GM12878 (cell line): Measurements from ENCODE around the gene RFT1. TPM values are rescaled to one million over a fixed set of nuclear protein-coding genes. Genes with fewer than 3 reads are reported as not detected.
A peak's percentile ranks its signal among the peaks of the same experiment; 100 is the strongest.

ENCODE experiments used
- ASH2L ChIP-seq: fragments of 300-600, 200-600 bp; sonication (generic); IDR thresholded peaks from 2 replicates; pipeline ENCODE4 v1.6.1; 2017; ENCODE audit warnings: low read depth, mild to moderate bottlenecking, borderline replicate concordance
- BCL11A ChIP-seq: IDR thresholded peaks from 2 replicates; pipeline ENCODE4 v1.6.1; 2011; ENCODE audit warnings: low read depth, low read length
- CREB1 ChIP-seq: IDR thresholded peaks from 2 replicates; pipeline ENCODE4 v1.6.1; 2012; ENCODE audit warnings: low read depth, mild to moderate bottlenecking, inconsistent platforms
- DPF2 ChIP-seq: fragments of 450-650 bp; IDR thresholded peaks from 2 replicates; pipeline ENCODE4 v1.6.1; 2017; ENCODE audit warnings: mild to moderate bottlenecking
- EP300 ChIP-seq, 2 experiments: fragments of 150-350 bp in 1 of 2; IDR thresholded peaks; 2 replicates each; pipeline ENCODE4 v1.6.1; 2011 to 2012; ENCODE audit warnings: low read depth in 2 of 2, low read length in 2 of 2, borderline replicate concordance in 1 of 2, improper control_type of control experiment in 1 of 2, inconsistent platforms in 1 of 2; ENCODE audit not compliant: control insufficient read depth in 1 of 2
- EZH2 ChIP-seq: IDR thresholded peaks from 2 replicates; pipeline ENCODE4 v1.6.1; 2012; ENCODE audit warnings: low read depth, mild to moderate bottlenecking, control low read depth, inconsistent platforms, low read length, borderline replicate concordance; ENCODE audit not compliant: control insufficient read depth
- FOS ChIP-seq: IDR thresholded peaks from 3 replicates; pipeline ENCODE4 v1.6.1; 2011; ENCODE audit warnings: borderline replicate concordance; ENCODE audit not compliant: insufficient read length; ENCODE audit errors: extremely low read depth
- GABPA ChIP-seq: IDR thresholded peaks from 2 replicates; pipeline ENCODE4 v1.6.1; 2014; ENCODE audit warnings: antibody characterized with exemption, low read depth, mild to moderate bottlenecking, inconsistent platforms
- HCFC1 ChIP-seq: fragments of 150-350 bp; IDR thresholded peaks from 2 replicates; pipeline ENCODE4 v1.6.1; 2014; ENCODE audit warnings: low read length
- IKZF2 ChIP-seq, 2 experiments: fragments of 450-650 bp; IDR thresholded peaks; 2 replicates each; pipeline ENCODE4 v1.6.1; 2017; ENCODE audit warnings: mild to moderate bottlenecking in 2 of 2, moderate library complexity in 2 of 2
- NRF1 ChIP-seq: conservative IDR thresholded peaks from 2 replicates; pipeline ENCODE4 v1.6.1; 2011; ENCODE audit warnings: mild to moderate bottlenecking, low read depth, low read length, improper control_type of control experiment
- POLR2AphosphoS5 ChIP-seq: IDR thresholded peaks from 2 replicates; pipeline ENCODE4 v1.6.1; 2011; ENCODE audit warnings: mild to moderate bottlenecking, low read length, inconsistent platforms
- SIX5 ChIP-seq: IDR thresholded peaks from 2 replicates; pipeline ENCODE4 v1.6.1; 2011; ENCODE audit warnings: mild to moderate bottlenecking, low read depth, low read length, moderate library complexity; ENCODE audit not compliant: severe bottlenecking
- SRF ChIP-seq, 2 experiments: IDR thresholded peaks; 2 replicates each; pipeline ENCODE4 v1.6.1; 2011; ENCODE audit warnings: low read depth in 2 of 2, low read length in 2 of 2, mild to moderate bottlenecking in 1 of 2, moderate library complexity in 1 of 2
- TAF1 ChIP-seq: IDR thresholded peaks from 2 replicates; pipeline ENCODE4 v1.6.1; 2011; ENCODE audit warnings: mild to moderate bottlenecking, low read depth, low read length, borderline replicate concordance
- ZNF217 ChIP-seq: fragments of 450-650 bp; IDR thresholded peaks from 2 replicates; pipeline ENCODE4 v1.6.1; 2017; ENCODE audit warnings: antibody characterized with exemption, mild to moderate bottlenecking
- polyA plus RNA-seq, 11 experiments: library from polyadenylated mRNA; depleted of rRNA in 4 of 11; unstranded in 6 of 11; stranded (reverse) in 5 of 11; fragments of >200 nt; fragmentation: Nextera tagmentation in 4 of 11; fragmentation: Illumina TruSeq in 1 of 11; extraction: Ambion mirVana in 4 of 11; extraction: Trizol in 1 of 11; gene quantifications; 1 replicate in 1 of 11; 2 replicates in 10 of 11; pipeline versions ENCODE4 v1.2.1 to v1.2.3, GENCODE V29; 2011 to 2016; ENCODE audit warnings: inconsistent platforms in 2 of 11, missing spikeins in 2 of 11, low read depth in 1 of 11
- total RNA-seq, 4 experiments: library from RNA; depleted of rRNA in 3 of 4; stranded (reverse); fragments of >200 nt in 3 of 4; fragmentation: Illumina TruSeq in 1 of 4; extraction: Trizol in 1 of 4; gene quantifications; 2 replicates each; pipeline versions ENCODE4 v1.2.1 to v1.2.3, GENCODE V29; 2013 to 2021
- TF ChIP-seq, protein P1 (sequence below): fragments of 450-650 bp; IDR thresholded peaks from 2 replicates; pipeline ENCODE4 v1.6.1; 2018; ENCODE audit warnings: mild to moderate bottlenecking, low read depth, moderate library complexity; ENCODE audit not compliant: partially characterized antibody
- TF ChIP-seq, protein P2 (sequence below), 3 experiments: IDR thresholded peaks in 2 of 3; conservative IDR thresholded peaks in 1 of 3; 2 replicates each; pipeline ENCODE4 v1.5.1; 2011; ENCODE audit warnings: low read depth in 3 of 3, low read length in 3 of 3, mild to moderate bottlenecking in 3 of 3, control low read depth in 2 of 3, moderate library complexity in 2 of 3, inconsistent platforms in 1 of 3, mixed read lengths in 1 of 3; ENCODE audit not compliant: control insufficient read depth in 2 of 3, insufficient read depth in 1 of 3; ENCODE audit errors: extremely low read depth in 1 of 3
- TF ChIP-seq, protein P3 (sequence below): fragments of 450-650 bp; IDR thresholded peaks from 2 replicates; pipeline ENCODE4 v1.6.1; 2017; ENCODE audit warnings: mild to moderate bottlenecking, moderate library complexity
- TF ChIP-seq, protein P4 (sequence below): fragments of 450-650 bp; IDR thresholded peaks from 2 replicates; pipeline ENCODE4 v1.6.1; 2017; ENCODE audit warnings: mild to moderate bottlenecking

Gene RFT1
- total and polyA plus RNA-seq, 10 of the 15 experiments (the other 5 are each of a cell fraction or from before 2014, with no cell fraction given) = 16.6 to 75.1 (median 34.5) TPM

DNA sequence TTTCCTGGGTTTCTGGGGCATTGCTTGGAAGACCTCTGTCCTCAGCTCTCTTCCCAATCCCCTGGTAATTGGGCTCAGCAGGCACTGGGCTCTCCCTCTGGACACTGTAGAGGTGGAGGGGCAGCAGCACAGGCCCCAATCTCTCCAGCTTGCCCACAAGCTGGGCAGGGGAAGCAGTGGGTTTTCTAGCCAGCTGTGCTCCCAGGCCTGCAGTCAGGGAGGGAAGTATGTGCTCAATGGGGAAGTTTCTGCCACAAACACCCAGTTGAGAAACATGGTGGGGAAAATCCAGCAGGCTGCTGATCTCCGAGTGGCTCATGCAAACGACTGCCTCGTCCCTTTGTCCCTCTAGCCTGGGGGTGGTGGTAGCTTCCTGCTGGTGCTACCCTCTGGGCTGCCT is 12.8 kb upstream of the RFT1 start (continued):
- TF ChIP-seq DPF2 = peak; percentile 29; the same call in 1 of the 2 replicates
- no peak for TF ChIP-seq FOS
- TF ChIP-seq SIX5 = no peak
- no peak for TF ChIP-seq TAF1
- no peak for TF ChIP-seq POLR2AphosphoS5
- no peak for TF ChIP-seq NRF1
- TF ChIP-seq SRF (IDR thresholded peaks at IDR 0.05; ENCODE audit: low read depth in 2 of 2, low read length in 2 of 2) = no peak
- no peak for TF ChIP-seq CREB1
- TF ChIP-seq, protein P1, sequence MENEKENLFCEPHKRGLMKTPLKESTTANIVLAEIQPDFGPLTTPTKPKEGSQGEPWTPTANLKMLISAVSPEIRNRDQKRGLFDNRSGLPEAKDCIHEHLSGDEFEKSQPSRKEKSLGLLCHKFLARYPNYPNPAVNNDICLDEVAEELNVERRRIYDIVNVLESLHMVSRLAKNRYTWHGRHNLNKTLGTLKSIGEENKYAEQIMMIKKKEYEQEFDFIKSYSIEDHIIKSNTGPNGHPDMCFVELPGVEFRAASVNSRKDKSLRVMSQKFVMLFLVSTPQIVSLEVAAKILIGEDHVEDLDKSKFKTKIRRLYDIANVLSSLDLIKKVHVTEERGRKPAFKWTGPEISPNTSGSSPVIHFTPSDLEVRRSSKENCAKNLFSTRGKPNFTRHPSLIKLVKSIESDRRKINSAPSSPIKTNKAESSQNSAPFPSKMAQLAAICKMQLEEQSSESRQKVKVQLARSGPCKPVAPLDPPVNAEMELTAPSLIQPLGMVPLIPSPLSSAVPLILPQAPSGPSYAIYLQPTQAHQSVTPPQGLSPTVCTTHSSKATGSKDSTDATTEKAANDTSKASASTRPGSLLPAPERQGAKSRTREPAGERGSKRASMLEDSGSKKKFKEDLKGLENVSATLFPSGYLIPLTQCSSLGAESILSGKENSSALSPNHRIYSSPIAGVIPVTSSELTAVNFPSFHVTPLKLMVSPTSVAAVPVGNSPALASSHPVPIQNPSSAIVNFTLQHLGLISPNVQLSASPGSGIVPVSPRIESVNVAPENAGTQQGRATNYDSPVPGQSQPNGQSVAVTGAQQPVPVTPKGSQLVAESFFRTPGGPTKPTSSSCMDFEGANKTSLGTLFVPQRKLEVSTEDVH = no peak
- TF ChIP-seq IKZF2 (IDR thresholded peaks at IDR 0.05) = peak; percentile 77 to 80; a peak in 2 of 4 replicates
- TF ChIP-seq EP300 (IDR thresholded peaks at IDR 0.05; ENCODE audit: borderline replicate concordance in 1 of 2, control insufficient read depth in 1 of 2, low read depth in 2 of 2, low read length in 2 of 2) = no peak
- TF ChIP-seq, protein P2, sequence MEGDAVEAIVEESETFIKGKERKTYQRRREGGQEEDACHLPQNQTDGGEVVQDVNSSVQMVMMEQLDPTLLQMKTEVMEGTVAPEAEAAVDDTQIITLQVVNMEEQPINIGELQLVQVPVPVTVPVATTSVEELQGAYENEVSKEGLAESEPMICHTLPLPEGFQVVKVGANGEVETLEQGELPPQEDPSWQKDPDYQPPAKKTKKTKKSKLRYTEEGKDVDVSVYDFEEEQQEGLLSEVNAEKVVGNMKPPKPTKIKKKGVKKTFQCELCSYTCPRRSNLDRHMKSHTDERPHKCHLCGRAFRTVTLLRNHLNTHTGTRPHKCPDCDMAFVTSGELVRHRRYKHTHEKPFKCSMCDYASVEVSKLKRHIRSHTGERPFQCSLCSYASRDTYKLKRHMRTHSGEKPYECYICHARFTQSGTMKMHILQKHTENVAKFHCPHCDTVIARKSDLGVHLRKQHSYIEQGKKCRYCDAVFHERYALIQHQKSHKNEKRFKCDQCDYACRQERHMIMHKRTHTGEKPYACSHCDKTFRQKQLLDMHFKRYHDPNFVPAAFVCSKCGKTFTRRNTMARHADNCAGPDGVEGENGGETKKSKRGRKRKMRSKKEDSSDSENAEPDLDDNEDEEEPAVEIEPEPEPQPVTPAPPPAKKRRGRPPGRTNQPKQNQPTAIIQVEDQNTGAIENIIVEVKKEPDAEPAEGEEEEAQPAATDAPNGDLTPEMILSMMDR (IDR thresholded peaks at IDR 0.05 in 2 of 3, conservative IDR thresholded peaks at IDR 0.05 in 1 of 3; ENCODE audit: control insufficient read depth in 2 of 3, extremely low read depth in 1 of 3, insufficient read depth in 1 of 3, low read depth in 3 of 3, low read length in 3 of 3) = 0 out of 6 replicates have a peak, but pooled peaks of 1 of the 3 experiments have one; percentile 1
- TF ChIP-seq GABPA = no peak
- TF ChIP-seq BCL11A = no peak
- TF ChIP-seq, protein P3, sequence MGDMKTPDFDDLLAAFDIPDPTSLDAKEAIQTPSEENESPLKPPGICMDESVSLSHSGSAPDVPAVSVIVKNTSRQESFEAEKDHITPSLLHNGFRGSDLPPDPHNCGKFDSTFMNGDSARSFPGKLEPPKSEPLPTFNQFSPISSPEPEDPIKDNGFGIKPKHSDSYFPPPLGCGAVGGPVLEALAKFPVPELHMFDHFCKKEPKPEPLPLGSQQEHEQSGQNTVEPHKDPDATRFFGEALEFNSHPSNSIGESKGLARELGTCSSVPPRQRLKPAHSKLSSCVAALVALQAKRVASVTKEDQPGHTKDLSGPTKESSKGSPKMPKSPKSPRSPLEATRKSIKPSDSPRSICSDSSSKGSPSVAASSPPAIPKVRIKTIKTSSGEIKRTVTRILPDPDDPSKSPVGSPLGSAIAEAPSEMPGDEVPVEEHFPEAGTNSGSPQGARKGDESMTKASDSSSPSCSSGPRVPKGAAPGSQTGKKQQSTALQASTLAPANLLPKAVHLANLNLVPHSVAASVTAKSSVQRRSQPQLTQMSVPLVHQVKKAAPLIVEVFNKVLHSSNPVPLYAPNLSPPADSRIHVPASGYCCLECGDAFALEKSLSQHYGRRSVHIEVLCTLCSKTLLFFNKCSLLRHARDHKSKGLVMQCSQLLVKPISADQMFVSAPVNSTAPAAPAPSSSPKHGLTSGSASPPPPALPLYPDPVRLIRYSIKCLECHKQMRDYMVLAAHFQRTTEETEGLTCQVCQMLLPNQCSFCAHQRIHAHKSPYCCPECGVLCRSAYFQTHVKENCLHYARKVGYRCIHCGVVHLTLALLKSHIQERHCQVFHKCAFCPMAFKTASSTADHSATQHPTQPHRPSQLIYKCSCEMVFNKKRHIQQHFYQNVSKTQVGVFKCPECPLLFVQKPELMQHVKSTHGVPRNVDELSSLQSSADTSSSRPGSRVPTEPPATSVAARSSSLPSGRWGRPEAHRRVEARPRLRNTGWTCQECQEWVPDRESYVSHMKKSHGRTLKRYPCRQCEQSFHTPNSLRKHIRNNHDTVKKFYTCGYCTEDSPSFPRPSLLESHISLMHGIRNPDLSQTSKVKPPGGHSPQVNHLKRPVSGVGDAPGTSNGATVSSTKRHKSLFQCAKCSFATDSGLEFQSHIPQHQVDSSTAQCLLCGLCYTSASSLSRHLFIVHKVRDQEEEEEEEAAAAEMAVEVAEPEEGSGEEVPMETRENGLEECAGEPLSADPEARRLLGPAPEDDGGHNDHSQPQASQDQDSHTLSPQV = no peak
- TF ChIP-seq, protein P4, sequence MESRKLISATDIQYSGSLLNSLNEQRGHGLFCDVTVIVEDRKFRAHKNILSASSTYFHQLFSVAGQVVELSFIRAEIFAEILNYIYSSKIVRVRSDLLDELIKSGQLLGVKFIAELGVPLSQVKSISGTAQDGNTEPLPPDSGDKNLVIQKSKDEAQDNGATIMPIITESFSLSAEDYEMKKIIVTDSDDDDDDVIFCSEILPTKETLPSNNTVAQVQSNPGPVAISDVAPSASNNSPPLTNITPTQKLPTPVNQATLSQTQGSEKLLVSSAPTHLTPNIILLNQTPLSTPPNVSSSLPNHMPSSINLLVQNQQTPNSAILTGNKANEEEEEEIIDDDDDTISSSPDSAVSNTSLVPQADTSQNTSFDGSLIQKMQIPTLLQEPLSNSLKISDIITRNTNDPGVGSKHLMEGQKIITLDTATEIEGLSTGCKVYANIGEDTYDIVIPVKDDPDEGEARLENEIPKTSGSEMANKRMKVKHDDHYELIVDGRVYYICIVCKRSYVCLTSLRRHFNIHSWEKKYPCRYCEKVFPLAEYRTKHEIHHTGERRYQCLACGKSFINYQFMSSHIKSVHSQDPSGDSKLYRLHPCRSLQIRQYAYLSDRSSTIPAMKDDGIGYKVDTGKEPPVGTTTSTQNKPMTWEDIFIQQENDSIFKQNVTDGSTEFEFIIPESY = no peak
- TF ChIP-seq ZNF217 = no peak
- no peak for TF ChIP-seq EZH2
- no peak for TF ChIP-seq HCFC1
- TF ChIP-seq ASH2L = no peak
